ENCODE results near the gene SUMO3. TPM values are rescaled to one million over a fixed set of nuclear protein-coding genes. Genes with fewer than 3 reads are reported as not detected.

Gene SUMO3
- total RNA-seq, 1 experiment from 2014 or later, result 41.4 TPM

DNA sequence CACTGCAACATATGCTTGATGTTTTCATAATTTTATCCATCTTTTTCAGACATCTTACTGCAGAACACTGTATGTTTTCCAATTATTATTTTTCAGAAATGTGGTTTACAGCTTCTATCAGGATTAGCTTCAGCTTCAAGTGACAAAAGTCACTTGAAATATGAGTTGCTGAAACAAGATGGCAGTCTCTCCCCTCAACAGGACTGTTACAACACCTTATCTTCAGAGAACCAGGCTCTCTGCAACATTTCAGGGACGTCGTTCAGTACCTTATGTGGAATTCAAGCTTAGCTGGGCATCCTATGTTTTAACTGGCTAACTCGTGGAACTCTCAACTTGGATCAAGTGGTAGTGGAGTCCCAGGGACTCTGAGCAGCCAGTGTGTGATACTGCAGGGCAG lies 14.2 kb downstream of the SUMO3 start:
- Histone ChIP-seq H3K36me3 (ENCODE audit: control insufficient read depth, insufficient read depth, low read length) (peaks cover 8% of the 10 kb centered on the region), H3K4me3 (ENCODE audit: low read depth in 2 of 2, low read length in 2 of 2) (no peak overlapping the region), H3K27ac (ENCODE audit: low read length) (no peak overlapping the region), H3K27me3 (ENCODE audit: control insufficient read depth, insufficient read depth, low read length) (no peaks in the 10 kb centered on the region), H3K9me3 (ENCODE audit: control insufficient read depth, insufficient read depth, low read depth, low read length) (no peaks in the 10 kb centered on the region), H3K4me1 (ENCODE audit: control insufficient read depth, insufficient read depth, low read length) (peaks cover 16% of the 10 kb centered on the region)
- CTCF ChIA-PET, result no interaction called here
- intact Hi-C loops (cut with micrococcal nuclease; ENCODE audit: unreplicated experiment), result no loop called here
- in situ Hi-C loops (cut with HindIII; ENCODE audit: low pct_unique_long_range_greater_than_20kb, low sequenced_read_pairs), result no loop called here
- DNase-seq (ENCODE audit: low read depth, low spot score) (no peak), ATAC-seq (no peak)
- no TSS peak for BruUV-seq (replicated peaks)
- TF ChIP-seq CTCF (IDR thresholded peaks at IDR 0.05) (no peak), REST (IDR thresholded peaks at IDR 0.05; ENCODE audit: insufficient read depth in 1 of 2, low read depth in 2 of 2, low read length in 1 of 2) (no peak), POLR2AphosphoS5 (IDR thresholded peaks at IDR 0.05; ENCODE audit: low read depth, low read length) (no peak), TCF7L2 (IDR thresholded peaks at IDR 0.05; ENCODE audit: low read depth, low read length) (no peak), SIN3A (IDR thresholded peaks at IDR 0.05; ENCODE audit: borderline replicate concordance, insufficient read depth, low read depth, low read length) (no peak)
- POLR2A ChIA-PET, result no interaction called here

- intact Hi-C loops (cut with micrococcal nuclease; ENCODE audit: unreplicated experiment), result no loop called here
- ChIA-PET CTCF (no interaction called here), POLR2A (no interaction called here)
- Histone ChIP-seq H3K9me3 (ENCODE audit: control insufficient read depth, insufficient read depth, low read depth, low read length) (no peaks in the 10 kb centered on the region), H3K27me3 (ENCODE audit: control insufficient read depth, insufficient read depth, low read length) (no peaks in the 10 kb centered on the region), H3K4me1 (ENCODE audit: control insufficient read depth, insufficient read depth, low read length) (peaks cover 16% of the 10 kb centered on the region), H3K27ac (ENCODE audit: low read length) (peak overlapping the region; percentile 89), H3K4me3 (ENCODE audit: low read depth in 2 of 2, low read length in 2 of 2) (peak overlapping the region; percentile 91 to 93), H3K36me3 (ENCODE audit: control insufficient read depth, insufficient read depth, low read length) (peaks cover 11% of the 10 kb centered on the region)
- BruUV-seq (replicated peaks), result no TSS peak
- in situ Hi-C loops (cut with HindIII; ENCODE audit: low pct_unique_long_range_greater_than_20kb, low sequenced_read_pairs), result no loop called here
- ATAC-seq, result peak; percentile 25
- TF ChIP-seq TCF7L2 (IDR thresholded peaks at IDR 0.05; ENCODE audit: low read depth, low read length), result no peak
- no peak for TF ChIP-seq POLR2AphosphoS5 (IDR thresholded peaks at IDR 0.05; ENCODE audit: low read depth, low read length)
- no peak for TF ChIP-seq CTCF (IDR thresholded peaks at IDR 0.05)
- TF ChIP-seq SIN3A (IDR thresholded peaks at IDR 0.05; ENCODE audit: borderline replicate concordance, insufficient read depth, low read depth, low read length), result no peak
- no peak for DNase-seq (ENCODE audit: low read depth, low spot score)
Observed at GRCh38 chr21:44802396-44803153, 15.3 kb downstream of the SUMO3 start.

All from Panc1 (cell line).